IMR-90 (cell line): ENCODE results near the gene LOC101059915.

Experiments used
- ATAC-seq: fragments of 200-7000 bp; cut with Tn5 transposase; 2 replicates; pipeline ENCODE4 v1.9.1; 2020; ENCODE audit warnings: low read depth, mild to moderate bottlenecking, moderate library complexity
- BruUV-seq: library from RNA; stranded (reverse); fragments of 400-500 nt; replicated peaks from 2 replicates; lab custom pipeline; 2021; lab: Mats Ljungman, UMichigan
- CTCF ChIA-PET: fragments of 300-600 bp; formaldehyde crosslinking; extraction: SDS; loops from one replicate; lab custom pipeline; 2021; ENCODE audit warnings: antibody characterized with exemption; lab: Yijun Ruan, JAX
- POLR2A ChIA-PET: fragments of 300-600 bp; sonication (Branson Sonifier 250); formaldehyde crosslinking; loops from one replicate; lab custom pipeline; 2022; ENCODE audit warnings: antibody characterized with exemption; ENCODE audit not compliant: unreplicated experiment; lab: Charles Lee
- DNase-seq: peaks from one replicate; pipeline ENCODE4 v3.0.0; 2013
- H2AFZ ChIP-seq: replicated peaks from 2 replicates; pipeline ENCODE3; 2013; ENCODE audit warnings: low read length, mild to moderate bottlenecking; ENCODE audit not compliant: poor library complexity
- H2AK5ac ChIP-seq: 2 replicates; pipeline ENCODE4 v1.6.1; 2013; ENCODE audit warnings: low read depth, low read length, inconsistent platforms
- H2AK9ac ChIP-seq: replicated peaks from 2 replicates; pipeline ENCODE3; 2013; ENCODE audit warnings: mild to moderate bottlenecking, low read depth, low read length, moderate library complexity; ENCODE audit not compliant: poor library complexity
- H2BK120ac ChIP-seq: 2 replicates; pipeline ENCODE4 v1.6.1; 2013; ENCODE audit warnings: low read depth, low read length, inconsistent platforms
- H2BK15ac ChIP-seq: 3 replicates; pipeline ENCODE4 v1.6.1; 2013; ENCODE audit warnings: low read depth, low read length, inconsistent platforms
- H2BK20ac ChIP-seq: 2 replicates; pipeline ENCODE4 v1.6.1; 2013; ENCODE audit warnings: low read depth, mild to moderate bottlenecking, inconsistent platforms, low read length, moderate library complexity
- H2BK5ac ChIP-seq: 2 replicates; pipeline ENCODE4 v1.6.1; 2013; ENCODE audit warnings: mild to moderate bottlenecking, low read depth, low read length, inconsistent platforms; ENCODE audit not compliant: poor library complexity, severe bottlenecking
- H3K14ac ChIP-seq: replicated peaks from 2 replicates; pipeline ENCODE4 v1.6.1; 2013; ENCODE audit warnings: low read depth, low read length, inconsistent platforms
- H3K18ac ChIP-seq: 2 replicates; pipeline ENCODE4 v1.6.1; 2013; ENCODE audit warnings: low read depth, low read length, control low read depth
- H3K23ac ChIP-seq: 2 replicates; pipeline ENCODE4 v1.6.1; 2013; ENCODE audit warnings: low read depth, low read length, inconsistent platforms
- H3K27ac ChIP-seq: 2 replicates; pipeline ENCODE4 v1.5.1; 2013; ENCODE audit warnings: mild to moderate bottlenecking, control low read depth, low read length; ENCODE audit not compliant: insufficient read depth
- H3K27me3 ChIP-seq: 2 replicates; pipeline ENCODE4 v1.6.1; 2013; ENCODE audit warnings: low read length; ENCODE audit not compliant: control insufficient read depth, insufficient read depth
- H3K36me3 ChIP-seq: 2 replicates; pipeline ENCODE4 v1.6.1; 2013; ENCODE audit warnings: low read length, mixed read lengths; ENCODE audit not compliant: control insufficient read depth, insufficient read depth
- H3K4ac ChIP-seq: 2 replicates; pipeline ENCODE4 v1.6.1; 2013; ENCODE audit warnings: low read depth, low read length, inconsistent platforms
- H3K4me1 ChIP-seq: 2 replicates; pipeline ENCODE4 v1.6.1; 2013; ENCODE audit warnings: low read length, mixed read lengths; ENCODE audit not compliant: control insufficient read depth, insufficient read depth
- H3K4me2 ChIP-seq: 2 replicates; pipeline ENCODE4 v1.6.1; 2013; ENCODE audit warnings: low read depth, mild to moderate bottlenecking, control low read depth, low read length, moderate library complexity
- H3K4me3 ChIP-seq: 2 replicates; pipeline ENCODE4 v1.5.1; 2013; ENCODE audit warnings: low read depth, mild to moderate bottlenecking, control low read depth, low read length, moderate library complexity; ENCODE audit not compliant: insufficient read depth
- H3K56ac ChIP-seq: 2 replicates; pipeline ENCODE4 v1.6.1; 2013; ENCODE audit warnings: low read length, inconsistent platforms; ENCODE audit not compliant: insufficient read depth; ENCODE audit errors: extremely low read depth
- H3K79me1 ChIP-seq, 2 experiments: 2 replicates each; pipeline ENCODE4 v1.6.1; 2013; ENCODE audit warnings: low read length in 2 of 2, inconsistent platforms in 1 of 2, low read depth in 1 of 2
- H3K9ac ChIP-seq: 2 replicates; pipeline ENCODE4 v1.6.1; 2013; ENCODE audit warnings: low read depth, low read length, control low read depth
- H3K9me1 ChIP-seq: 2 replicates; pipeline ENCODE4 v1.6.1; 2013; ENCODE audit warnings: low read length, inconsistent platforms; ENCODE audit not compliant: insufficient read depth
- H3K9me3 ChIP-seq: 2 replicates; pipeline ENCODE4 v1.6.1; 2013; ENCODE audit warnings: low read length; ENCODE audit not compliant: control insufficient read depth, insufficient read depth
- H4K20me1 ChIP-seq: 2 replicates; pipeline ENCODE4 v1.6.1; 2013; ENCODE audit warnings: low read length, inconsistent platforms; ENCODE audit not compliant: insufficient read depth
- H4K5ac ChIP-seq: 2 replicates; pipeline ENCODE4 v1.6.1; 2013; ENCODE audit warnings: mild to moderate bottlenecking, low read depth, low read length, control low read depth
- H4K8ac ChIP-seq, 2 experiments: 2 replicates each; pipeline ENCODE4 v1.6.1; 2013; ENCODE audit warnings: low read depth in 2 of 2, low read length in 2 of 2, control low read depth in 1 of 2, inconsistent platforms in 1 of 2
- H4K91ac ChIP-seq: 2 replicates; pipeline ENCODE4 v1.6.1; 2013; ENCODE audit warnings: low read depth, low read length, inconsistent platforms; ENCODE audit not compliant: insufficient read depth
- BHLHE40 ChIP-seq: fragments of 150-350 bp; IDR thresholded peaks from 2 replicates; pipeline ENCODE4 v1.6.1; 2016; ENCODE audit warnings: mild to moderate bottlenecking, low read depth, low read length
- CEBPB ChIP-seq: IDR thresholded peaks from 2 replicates; pipeline ENCODE4 v1.6.1; 2012; ENCODE audit warnings: low read depth, low read length, improper control_type of control experiment
- CHD1 ChIP-seq: IDR thresholded peaks from 2 replicates; pipeline ENCODE4 v1.6.1; 2012; ENCODE audit warnings: low read depth, low read length, improper control_type of control experiment
- FOS ChIP-seq: fragments of 150-350 bp; IDR thresholded peaks from 2 replicates; pipeline ENCODE4 v1.6.1; 2016; ENCODE audit warnings: low read depth, low read length
- MAFK ChIP-seq: IDR thresholded peaks from 2 replicates; pipeline ENCODE4 v1.6.1; 2012; ENCODE audit warnings: low read depth, low read length, improper control_type of control experiment
- MAZ ChIP-seq: IDR thresholded peaks from 2 replicates; pipeline ENCODE4 v1.6.1; 2012; ENCODE audit warnings: low read depth, mild to moderate bottlenecking, low read length, improper control_type of control experiment, moderate library complexity, borderline replicate concordance
- MXI1 ChIP-seq: IDR thresholded peaks from 2 replicates; pipeline ENCODE4 v1.6.1; 2012; ENCODE audit warnings: low read depth, mild to moderate bottlenecking, low read length, moderate library complexity, borderline replicate concordance
- NFE2L2 ChIP-seq: fragments of 150-350 bp; IDR thresholded peaks from 2 replicates; pipeline ENCODE4 v1.6.1; 2016; ENCODE audit warnings: low read depth, mild to moderate bottlenecking, low read length
- POLR2A ChIP-seq: IDR thresholded peaks from 2 replicates; pipeline ENCODE4 v1.6.1; 2012; ENCODE audit warnings: mild to moderate bottlenecking, low read depth, low read length
- RAD21 ChIP-seq: IDR thresholded peaks from 2 replicates; pipeline ENCODE4 v1.6.1; 2012; ENCODE audit warnings: low read length, improper control_type of control experiment
- RCOR1 ChIP-seq: IDR thresholded peaks from 2 replicates; pipeline ENCODE4 v1.6.1; 2012; ENCODE audit warnings: mild to moderate bottlenecking, low read length, improper control_type of control experiment; ENCODE audit not compliant: insufficient replicate concordance
- RFX5 ChIP-seq: IDR thresholded peaks from 2 replicates; pipeline ENCODE4 v1.8.0; 2012; ENCODE audit warnings: low read depth, mild to moderate bottlenecking, low read length, moderate library complexity
- SMC3 ChIP-seq: fragments of 150-350 bp; IDR thresholded peaks from 2 replicates; pipeline ENCODE4 v1.6.1; 2016; ENCODE audit warnings: low read depth, mild to moderate bottlenecking, antibody characterized with exemption, low read length, moderate library complexity
- WGBS, 2 experiments: methylation state at CpG; one replicate each; pipeline versions ENCODE4 v1.1.5 to v1.1.7; 2013; ENCODE audit warnings: missing lambda C conversion rate in 2 of 2; ENCODE audit not compliant: insufficient read length in 1 of 2; ENCODE audit errors: extremely low coverage in 2 of 2; 5-methylcytosine and 5-hydroxymethylcytosine counted together
- dilution Hi-C: fragments of 300-500 bp; cut with HindIII; formaldehyde crosslinking; loops from one replicate; pipeline ENCODE4 v1.14.3; 2018; ENCODE audit warnings: low sequenced_read_pairs; ENCODE audit not compliant: unreplicated experiment
- in situ Hi-C: fragments of 300-500 bp; cut with MboI; formaldehyde crosslinking; loops from 3 replicates; pipeline ENCODE4 v1.14.3; 2019; ENCODE audit warnings: low sequenced_read_pairs, inconsistent platforms, mixed read lengths
- intact Hi-C: fragments of 100-400 bp; cut with micrococcal nuclease; formaldehyde crosslinking; loops from 2 replicates; pipeline ENCODE4 v1.10.0; 2022
- TF ChIP-seq, protein P1 (sequence below): fragments of 150-350 bp; IDR thresholded peaks from 2 replicates; pipeline ENCODE4 v1.6.1; 2017; ENCODE audit warnings: mild to moderate bottlenecking, antibody characterized with exemption, low read length, low read depth
- TF ChIP-seq, protein P2 (sequence below): conservative IDR thresholded peaks from 2 replicates; pipeline ENCODE4 v1.5.1; 2012; ENCODE audit warnings: mild to moderate bottlenecking, low read depth, low read length, improper control_type of control experiment
- TF ChIP-seq, protein P3 (sequence below): fragments of 150-350 bp; IDR thresholded peaks from 2 replicates; pipeline ENCODE4 v1.6.1; 2016; ENCODE audit warnings: low read depth, mild to moderate bottlenecking, low read length, moderate library complexity, borderline replicate concordance

LOC101059915 gene

DNA sequence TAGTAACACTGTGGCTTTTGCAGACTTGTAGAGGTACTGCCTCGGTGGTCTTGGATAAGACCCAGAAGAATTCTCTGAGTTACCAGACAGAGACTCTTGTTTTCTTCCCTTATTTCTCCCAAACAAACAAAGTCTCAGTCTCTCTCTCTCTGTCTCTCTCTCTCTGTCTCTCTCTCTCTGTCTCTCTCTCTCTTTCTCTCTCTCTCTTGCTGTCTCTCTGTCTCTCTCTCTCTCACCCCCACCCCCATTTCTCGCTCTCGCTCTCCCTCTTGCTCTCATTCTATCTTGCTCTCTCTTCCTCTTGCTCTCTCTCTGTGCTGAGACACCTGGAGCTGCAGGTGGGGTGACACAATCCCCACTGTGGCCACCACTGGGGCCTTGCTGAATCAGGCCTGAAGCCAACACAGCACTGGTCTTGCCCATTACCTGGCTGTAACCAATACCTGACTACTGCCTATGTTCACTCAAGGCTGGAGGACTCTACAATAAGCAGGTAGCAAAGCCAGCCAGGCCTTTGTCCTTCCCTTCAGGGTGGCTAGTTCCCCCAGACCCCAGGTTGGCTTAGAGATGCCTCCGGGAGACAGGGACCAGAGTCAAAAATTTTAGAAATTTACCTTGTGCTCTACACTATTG, 12.3 kb downstream of the LOC101059915 start:
- H2BK20ac ChIP-seq, result no peak overlapping the region
- no peak overlapping the region for H3K27ac ChIP-seq
- no peak overlapping the region for H4K8ac ChIP-seq
- H2BK5ac ChIP-seq, result no peak overlapping the region
- H3K14ac ChIP-seq, result no peak overlapping the region
- in situ Hi-C loops (no loop called here), intact Hi-C loops (no loop called here), dilution Hi-C loops (no loop called here)
- no peak for TF ChIP-seq CHD1
- TF ChIP-seq BHLHE40, result no peak
- TF ChIP-seq POLR2A, result no peak
- no peak for TF ChIP-seq MAFK
- no peak for TF ChIP-seq RCOR1
- no peak for TF ChIP-seq SMC3
- no peak for TF ChIP-seq RFX5
- TF ChIP-seq, protein P1, sequence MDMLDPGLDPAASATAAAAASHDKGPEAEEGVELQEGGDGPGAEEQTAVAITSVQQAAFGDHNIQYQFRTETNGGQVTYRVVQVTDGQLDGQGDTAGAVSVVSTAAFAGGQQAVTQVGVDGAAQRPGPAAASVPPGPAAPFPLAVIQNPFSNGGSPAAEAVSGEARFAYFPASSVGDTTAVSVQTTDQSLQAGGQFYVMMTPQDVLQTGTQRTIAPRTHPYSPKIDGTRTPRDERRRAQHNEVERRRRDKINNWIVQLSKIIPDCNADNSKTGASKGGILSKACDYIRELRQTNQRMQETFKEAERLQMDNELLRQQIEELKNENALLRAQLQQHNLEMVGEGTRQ, result no peak
- no peak for TF ChIP-seq CEBPB
- no peak for TF ChIP-seq MXI1
- TF ChIP-seq NFE2L2, result no peak
- TF ChIP-seq MAZ, result no peak
- TF ChIP-seq, protein P2, sequence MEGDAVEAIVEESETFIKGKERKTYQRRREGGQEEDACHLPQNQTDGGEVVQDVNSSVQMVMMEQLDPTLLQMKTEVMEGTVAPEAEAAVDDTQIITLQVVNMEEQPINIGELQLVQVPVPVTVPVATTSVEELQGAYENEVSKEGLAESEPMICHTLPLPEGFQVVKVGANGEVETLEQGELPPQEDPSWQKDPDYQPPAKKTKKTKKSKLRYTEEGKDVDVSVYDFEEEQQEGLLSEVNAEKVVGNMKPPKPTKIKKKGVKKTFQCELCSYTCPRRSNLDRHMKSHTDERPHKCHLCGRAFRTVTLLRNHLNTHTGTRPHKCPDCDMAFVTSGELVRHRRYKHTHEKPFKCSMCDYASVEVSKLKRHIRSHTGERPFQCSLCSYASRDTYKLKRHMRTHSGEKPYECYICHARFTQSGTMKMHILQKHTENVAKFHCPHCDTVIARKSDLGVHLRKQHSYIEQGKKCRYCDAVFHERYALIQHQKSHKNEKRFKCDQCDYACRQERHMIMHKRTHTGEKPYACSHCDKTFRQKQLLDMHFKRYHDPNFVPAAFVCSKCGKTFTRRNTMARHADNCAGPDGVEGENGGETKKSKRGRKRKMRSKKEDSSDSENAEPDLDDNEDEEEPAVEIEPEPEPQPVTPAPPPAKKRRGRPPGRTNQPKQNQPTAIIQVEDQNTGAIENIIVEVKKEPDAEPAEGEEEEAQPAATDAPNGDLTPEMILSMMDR, result no peak
- TF ChIP-seq, protein P3, sequence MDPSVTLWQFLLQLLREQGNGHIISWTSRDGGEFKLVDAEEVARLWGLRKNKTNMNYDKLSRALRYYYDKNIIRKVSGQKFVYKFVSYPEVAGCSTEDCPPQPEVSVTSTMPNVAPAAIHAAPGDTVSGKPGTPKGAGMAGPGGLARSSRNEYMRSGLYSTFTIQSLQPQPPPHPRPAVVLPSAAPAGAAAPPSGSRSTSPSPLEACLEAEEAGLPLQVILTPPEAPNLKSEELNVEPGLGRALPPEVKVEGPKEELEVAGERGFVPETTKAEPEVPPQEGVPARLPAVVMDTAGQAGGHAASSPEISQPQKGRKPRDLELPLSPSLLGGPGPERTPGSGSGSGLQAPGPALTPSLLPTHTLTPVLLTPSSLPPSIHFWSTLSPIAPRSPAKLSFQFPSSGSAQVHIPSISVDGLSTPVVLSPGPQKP, result no peak
- TF ChIP-seq RAD21, result no peak
- TF ChIP-seq FOS, result no peak
- H3K4me1 ChIP-seq, result no peaks in the 10 kb centered on the region
- H3K18ac ChIP-seq, result no peak overlapping the region
- no peak overlapping the region for H3K4me3 ChIP-seq
- no peak overlapping the region for H2AK5ac ChIP-seq
- H3K4me2 ChIP-seq, result no peak overlapping the region
- H4K5ac ChIP-seq, result no peak overlapping the region
- H3K9me1 ChIP-seq, result no peaks in the 10 kb centered on the region
- H3K9me3 ChIP-seq, result no peaks in the 10 kb centered on the region
- H3K23ac ChIP-seq, result no peak overlapping the region
- no peak overlapping the region for H3K9ac ChIP-seq
- no peak for ATAC-seq
- H3K27me3 ChIP-seq, result peaks cover 11% of the 10 kb centered on the region
- H2BK120ac ChIP-seq, result no peak overlapping the region
- DNase-seq, result no peak
- no peak overlapping the region for H3K56ac ChIP-seq
- no TSS peak for BruUV-seq
- no peak overlapping the region for H2BK15ac ChIP-seq
- POLR2A ChIA-PET, result no interaction called here
- no peaks in the 10 kb centered on the region for H3K79me1 ChIP-seq
- H3K36me3 ChIP-seq, result no peaks in the 10 kb centered on the region
- H2AK9ac ChIP-seq, result no peak overlapping the region
- no peak overlapping the region for H3K4ac ChIP-seq
- H2AFZ ChIP-seq, result no peak overlapping the region
- 11% methylated on average over 1 of the region's 4 CpGs; no CpG with 5 or more reads in 1 of the 2 experiments for WGBS, 2 experiments
- CTCF ChIA-PET, result no interaction called here
- no peak overlapping the region for H4K91ac ChIP-seq
- H4K20me1 ChIP-seq, result no peaks in the 10 kb centered on the region
